Karpas-422 (cell line): ENCODE measurements around the gene TCIRG1. TPM values are rescaled to one million over a fixed set of nuclear protein-coding genes. Genes with fewer than 3 reads are reported as not detected.

Experiments
- DNase-seq: peaks from one replicate; pipeline ENCODE4 v3.0.0-alpha.2; 2015
- H2AFZ ChIP-seq: fragments of 200-600 bp; sonication (generic); 2 replicates; pipeline ENCODE4 v1.6.1; 2014; ENCODE audit warnings: antibody characterized with exemption, low read length, mixed read lengths
- H3K27ac ChIP-seq: fragments of 200-600 bp; sonication (generic); 2 replicates; pipeline ENCODE4 v1.5.1; 2014; ENCODE audit warnings: mild to moderate bottlenecking, low read length, moderate library complexity
- H3K27me3 ChIP-seq: fragments of 200-600 bp; sonication (generic); 2 replicates; pipeline ENCODE4 v1.6.1; 2014; ENCODE audit warnings: low read length, mixed read lengths
- H3K36me3 ChIP-seq: fragments of 200-600 bp; sonication (generic); 2 replicates; pipeline ENCODE4 v1.6.1; 2014; ENCODE audit warnings: low read length, mixed read lengths; ENCODE audit not compliant: insufficient read depth
- H3K4me1 ChIP-seq: fragments of 200-600 bp; sonication (generic); 2 replicates; pipeline ENCODE4 v1.6.1; 2014; ENCODE audit warnings: mild to moderate bottlenecking, low read length, mixed read lengths
- H3K4me2 ChIP-seq: fragments of 200-600 bp; sonication (generic); 2 replicates; pipeline ENCODE4 v1.6.1; 2014; ENCODE audit warnings: low read length, low read depth, mild to moderate bottlenecking; ENCODE audit not compliant: poor library complexity, severe bottlenecking
- H3K4me3 ChIP-seq: fragments of 200-600 bp; sonication (generic); 2 replicates; pipeline ENCODE4 v1.5.1; 2014; ENCODE audit warnings: mild to moderate bottlenecking, antibody characterized with exemption, low read length, mixed read lengths
- H3K79me2 ChIP-seq: fragments of 200-600 bp; sonication (generic); 2 replicates; pipeline ENCODE4 v1.6.1; 2014; ENCODE audit warnings: mild to moderate bottlenecking, low read length, mixed read lengths
- H3K9ac ChIP-seq: fragments of 200-600 bp; sonication (generic); 2 replicates; pipeline ENCODE4 v1.6.0; 2014; ENCODE audit warnings: low read length
- H3K9me2 ChIP-seq: fragments of 200-600 bp; sonication (generic), shearing (Covaris generic); replicated peaks from 2 replicates; pipeline ENCODE4 v1.6.0; 2014; ENCODE audit warnings: mild to moderate bottlenecking, low read length, moderate library complexity; ENCODE audit not compliant: insufficient read depth
- H3K9me3 ChIP-seq: fragments of 300-700, 200-600 bp; sonication (generic); 2 replicates; pipeline ENCODE4 v1.6.1; 2014; ENCODE audit warnings: low read length, mixed read lengths
- H4K20me1 ChIP-seq: fragments of 200-600 bp; sonication (generic); 2 replicates; pipeline ENCODE4 v1.6.1; 2014; ENCODE audit warnings: mild to moderate bottlenecking, antibody characterized with exemption, low read length, low read depth; ENCODE audit not compliant: insufficient read depth
- total RNA-seq: library from RNA; depleted of rRNA; stranded (reverse); fragments of >200 nt; shearing (Covaris generic); gene quantifications from 2 replicates; pipeline ENCODE4 v1.2.3, GENCODE V29; 2014; ENCODE audit warnings: low replicate concordance

Gene TCIRG1
- total RNA-seq, 1 experiment from 2014 or later: 47.7 TPM

GRCh38 chr11:68002938-68003845 is 35.6 kb upstream of the TCIRG1 start:
- H3K27ac ChIP-seq: peak overlapping the region; percentile 86
- H3K27me3 ChIP-seq: no peaks in the 10 kb centered on the region
- H3K4me1 ChIP-seq: peaks cover 22% of the 10 kb centered on the region
- peak overlapping the region; percentile 62; the same call in 1 of the 2 replicates for H2AFZ ChIP-seq
- H3K36me3 ChIP-seq: no peaks in the 10 kb centered on the region
- H3K4me3 ChIP-seq: peak overlapping the region; percentile 96
- H3K9me2 ChIP-seq: no peaks in the 10 kb centered on the region
- H3K79me2 ChIP-seq: peaks cover 13% of the 10 kb centered on the region
- H3K9ac ChIP-seq: peak overlapping the region; percentile 89
- peak; percentile 79 for DNase-seq
- H3K4me2 ChIP-seq: peak overlapping the region; percentile 80
- no peaks in the 10 kb centered on the region for H4K20me1 ChIP-seq
- no peaks in the 10 kb centered on the region for H3K9me3 ChIP-seq

GRCh38 chr11:68003846-68004550 is 34.8 kb upstream of the TCIRG1 start, which contains the start of gene UNC93B1:
Gene UNC93B1 (minus strand): TSS chr11:68004097. CDS start chr11:68004043, 54 bp downstream.
- H3K4me2 ChIP-seq: peak within 1 kb of the TSS; percentile 80
- H3K27ac ChIP-seq: peak within 1 kb of the TSS; percentile 86
- H3K4me1 ChIP-seq: peaks cover 27% of the 10 kb centered on the region
- H3K36me3 ChIP-seq: no peaks in the 10 kb centered on the region
- no peaks in the 10 kb centered on the region for H3K27me3 ChIP-seq
- peak; percentile 95 for DNase-seq
- H2AFZ ChIP-seq: peak within 1 kb of the TSS; percentile 62; the same call in 1 of the 2 replicates
- H3K9me3 ChIP-seq: no peaks in the 10 kb centered on the region
- no peaks in the 10 kb centered on the region for H4K20me1 ChIP-seq
- H3K9me2 ChIP-seq: no peaks in the 10 kb centered on the region
- peak within 1 kb of the TSS; percentile 96 for H3K4me3 ChIP-seq
- H3K79me2 ChIP-seq: peaks cover 13% of the 10 kb centered on the region
- H3K9ac ChIP-seq: peak within 1 kb of the TSS; percentile 89

- Histone ChIP-seq H3K9me2 (no peaks in the 10 kb centered on the region), H2AFZ (no peak overlapping the region), H4K20me1 (no peaks in the 10 kb centered on the region), H3K79me2 (peaks cover 13% of the 10 kb centered on the region), H3K9me3 (no peaks in the 10 kb centered on the region), H3K27me3 (no peaks in the 10 kb centered on the region), H3K4me1 (peaks cover 34% of the 10 kb centered on the region), H3K9ac (peak overlapping the region; percentile 89), H3K27ac (no peak overlapping the region), H3K4me2 (peak overlapping the region; percentile 80), H3K36me3 (no peaks in the 10 kb centered on the region), H3K4me3 (peak overlapping the region; percentile 96)
- DNase-seq: no peak
These were observed 34.1 kb upstream of the TCIRG1 start for GRCh38 chr11:68004551-68005335.

- H3K4me2 ChIP-seq: no peak overlapping the region
- no peaks in the 10 kb centered on the region for H3K9me2 ChIP-seq
- H2AFZ ChIP-seq: no peak overlapping the region
- peaks cover 13% of the 10 kb centered on the region for H3K79me2 ChIP-seq
- no peak overlapping the region for H3K9ac ChIP-seq
- H3K4me3 ChIP-seq: no peak overlapping the region
- peaks cover 42% of the 10 kb centered on the region for H3K4me1 ChIP-seq
- DNase-seq: peak; percentile 41
- H3K27me3 ChIP-seq: no peaks in the 10 kb centered on the region
- no peaks in the 10 kb centered on the region for H4K20me1 ChIP-seq
- no peaks in the 10 kb centered on the region for H3K9me3 ChIP-seq
- no peak overlapping the region for H3K27ac ChIP-seq
- no peaks in the 10 kb centered on the region for H3K36me3 ChIP-seq
These were observed 32.1 kb upstream of the TCIRG1 start for GRCh38 chr11:68006606-68007166.

GRCh38 chr11:68007498-68008380 is 31.1 kb upstream of the TCIRG1 start:
- H2AFZ ChIP-seq: no peak overlapping the region
- H3K27me3 ChIP-seq: no peaks in the 10 kb centered on the region
- H3K27ac ChIP-seq: no peak overlapping the region
- H3K4me1 ChIP-seq: peaks cover 31% of the 10 kb centered on the region
- H3K9ac ChIP-seq: no peak overlapping the region
- no peak overlapping the region for H3K4me3 ChIP-seq
- DNase-seq: no peak
- H3K9me3 ChIP-seq: no peaks in the 10 kb centered on the region
- no peaks in the 10 kb centered on the region for H3K9me2 ChIP-seq
- H3K4me2 ChIP-seq: no peak overlapping the region
- no peaks in the 10 kb centered on the region for H3K36me3 ChIP-seq
- peaks cover 6% of the 10 kb centered on the region; the same call in 1 of the 2 replicates for H3K79me2 ChIP-seq
- H4K20me1 ChIP-seq: no peaks in the 10 kb centered on the region

- H3K27me3 ChIP-seq: no peaks in the 10 kb centered on the region
- no peak overlapping the region for H3K4me3 ChIP-seq
- no peak overlapping the region for H3K9ac ChIP-seq
- H3K36me3 ChIP-seq: no peaks in the 10 kb centered on the region
- no peaks in the 10 kb centered on the region for H3K9me2 ChIP-seq
- peak overlapping the region; percentile 58 for H3K4me2 ChIP-seq
- H3K27ac ChIP-seq: no peak overlapping the region
- no peaks in the 10 kb centered on the region for H3K79me2 ChIP-seq
- no peak overlapping the region for H2AFZ ChIP-seq
- peak; percentile 43 for DNase-seq
- no peaks in the 10 kb centered on the region for H4K20me1 ChIP-seq
- H3K4me1 ChIP-seq: peaks cover 29% of the 10 kb centered on the region
- no peaks in the 10 kb centered on the region for H3K9me3 ChIP-seq
These were observed 30.2 kb upstream of the TCIRG1 start for GRCh38 chr11:68008381-68009337.
